Panc1 (cell line): ENCODE data around the gene NHSL1.

Source experiments
- CTCF ChIP-seq: fragments of 450-650 bp; IDR thresholded peaks from 2 replicates; pipeline ENCODE4 v1.5.1; 2017; ENCODE audit warnings: mild to moderate bottlenecking
- POLR2AphosphoS5 ChIP-seq: IDR thresholded peaks from 2 replicates; pipeline ENCODE4 v1.6.1; 2012; ENCODE audit warnings: mild to moderate bottlenecking, low read depth, low read length, moderate library complexity
- REST ChIP-seq, 2 experiments: IDR thresholded peaks; 2 replicates each; pipeline ENCODE4 v1.6.1; 2011 to 2012; ENCODE audit warnings: low read depth in 2 of 2, control low read depth in 1 of 2, low read length in 1 of 2, mild to moderate bottlenecking in 1 of 2, moderate library complexity in 1 of 2; ENCODE audit not compliant: insufficient read depth in 1 of 2
- SIN3A ChIP-seq: IDR thresholded peaks from 2 replicates; pipeline ENCODE4 v1.6.1; 2012; ENCODE audit warnings: low read depth, mild to moderate bottlenecking, low read length, moderate library complexity, borderline replicate concordance; ENCODE audit not compliant: insufficient read depth

DNA sequence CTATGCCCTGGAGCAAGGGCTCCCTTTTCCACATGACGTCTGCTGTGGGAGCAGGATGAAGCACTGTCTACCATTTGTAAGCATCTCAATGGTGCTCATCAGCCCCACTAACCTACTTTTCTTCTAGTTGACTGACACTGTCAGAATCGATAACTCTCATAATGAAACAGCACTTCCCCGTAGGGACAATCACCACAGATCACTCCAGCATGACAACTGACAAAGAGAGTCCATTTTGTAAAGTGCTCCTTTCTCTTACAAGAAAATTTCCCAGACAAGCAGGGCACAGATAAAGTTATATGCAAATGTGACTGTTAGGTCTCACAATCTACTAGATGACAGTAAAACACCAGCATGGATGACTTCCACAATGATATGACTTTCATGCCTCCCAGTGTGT lies 48.8 kb downstream of the NHSL1 start:
- TF ChIP-seq CTCF (no peak), POLR2AphosphoS5 (no peak), SIN3A (no peak), REST (IDR thresholded peaks at IDR 0.05; ENCODE audit: insufficient read depth in 1 of 2, low read depth in 2 of 2, low read length in 1 of 2) (no peak)
